DND-41 (cell line): ENCODE results near the gene HSPA1A.

Experiments
- ATAC-seq: fragments of 200-7000 bp; cut with Tn5 transposase; 3 replicates; pipeline ENCODE4 v1.9.1; 2021; ENCODE audit warnings: low read depth; ENCODE audit not compliant: insufficient read depth
- DNase-seq: peaks from one replicate; pipeline ENCODE4 v3.0.0-alpha.2; 2020
- H2AFZ ChIP-seq: 2 replicates; pipeline ENCODE4 v1.6.0; 2012; ENCODE audit warnings: low read depth, low read length
- H3K27ac ChIP-seq: 2 replicates; pipeline ENCODE4 v1.5.1; 2012; ENCODE audit warnings: low read length, inconsistent platforms
- H3K27me3 ChIP-seq: fragments of 200-600 bp; sonication (generic); 2 replicates; pipeline ENCODE4 v1.6.0; 2012; ENCODE audit warnings: low read length, mild to moderate bottlenecking, inconsistent platforms; ENCODE audit not compliant: insufficient read depth, poor library complexity
- H3K36me3 ChIP-seq: 2 replicates; pipeline ENCODE4 v1.5.1; 2012; ENCODE audit warnings: low read length, inconsistent platforms; ENCODE audit not compliant: insufficient read depth
- H3K4me1 ChIP-seq: 2 replicates; pipeline ENCODE4 v1.5.1; 2012; ENCODE audit warnings: mild to moderate bottlenecking, low read length; ENCODE audit not compliant: insufficient read depth
- H3K4me2 ChIP-seq: 2 replicates; pipeline ENCODE4 v1.6.0; 2012; ENCODE audit warnings: mild to moderate bottlenecking, moderate library complexity, low read length, inconsistent platforms; ENCODE audit not compliant: insufficient read depth
- H3K4me3 ChIP-seq, 2 experiments: fragments of 200-600 bp in 1 of 2; shearing (Covaris generic) in 1 of 2; 2 replicates each; pipeline ENCODE4 v1.5.1; 2012 to 2016; ENCODE audit warnings: inconsistent platforms in 2 of 2, low read length in 2 of 2, mild to moderate bottlenecking in 2 of 2, low read depth in 1 of 2, moderate library complexity in 1 of 2
- H3K79me2 ChIP-seq: 2 replicates; pipeline ENCODE4 v1.6.0; 2012; ENCODE audit warnings: low read length, inconsistent platforms; ENCODE audit not compliant: insufficient read depth
- H3K9ac ChIP-seq: 2 replicates; pipeline ENCODE4 v1.6.0; 2012; ENCODE audit warnings: low read depth, mild to moderate bottlenecking, inconsistent platforms, low read length, moderate library complexity
- H3K9me3 ChIP-seq: 2 replicates; pipeline ENCODE4 v1.5.1; 2012; ENCODE audit warnings: low read length, moderate library complexity, mild to moderate bottlenecking, inconsistent platforms; ENCODE audit not compliant: insufficient read depth, severe bottlenecking
- H4K20me1 ChIP-seq: 2 replicates; pipeline ENCODE4 v1.6.0; 2012; ENCODE audit warnings: low read length; ENCODE audit not compliant: insufficient read depth
- EZH2 ChIP-seq: IDR thresholded peaks from 3 replicates; pipeline ENCODE4 v1.6.1; 2012; ENCODE audit warnings: borderline replicate concordance, low read depth, mild to moderate bottlenecking, moderate library complexity, low read length, inconsistent platforms; ENCODE audit not compliant: severe bottlenecking
- TF ChIP-seq, protein P1 (sequence below): IDR thresholded peaks from 2 replicates; pipeline ENCODE4 v1.5.1; 2012; ENCODE audit warnings: borderline replicate concordance, low read length, moderate library complexity, mild to moderate bottlenecking; ENCODE audit not compliant: poor library complexity, severe bottlenecking; ENCODE audit errors: extremely low read depth

Gene HSPA1A

GRCh38 chr6:31858707-31859106 is 43.4 kb downstream of the HSPA1A start:
- Histone ChIP-seq H3K4me1 (peaks cover 19% of the 10 kb centered on the region), H3K27me3 (no peaks in the 10 kb centered on the region), H3K4me3 (no peak overlapping the region), H3K36me3 (peaks cover 15% of the 10 kb centered on the region), H3K27ac (no peak overlapping the region), H3K9ac (no peak overlapping the region), H3K9me3 (no peaks in the 10 kb centered on the region), H4K20me1 (no peaks in the 10 kb centered on the region), H3K4me2 (no peak overlapping the region), H2AFZ (no peak overlapping the region), H3K79me2 (peaks cover 11% of the 10 kb centered on the region)
- TF ChIP-seq, protein P1, sequence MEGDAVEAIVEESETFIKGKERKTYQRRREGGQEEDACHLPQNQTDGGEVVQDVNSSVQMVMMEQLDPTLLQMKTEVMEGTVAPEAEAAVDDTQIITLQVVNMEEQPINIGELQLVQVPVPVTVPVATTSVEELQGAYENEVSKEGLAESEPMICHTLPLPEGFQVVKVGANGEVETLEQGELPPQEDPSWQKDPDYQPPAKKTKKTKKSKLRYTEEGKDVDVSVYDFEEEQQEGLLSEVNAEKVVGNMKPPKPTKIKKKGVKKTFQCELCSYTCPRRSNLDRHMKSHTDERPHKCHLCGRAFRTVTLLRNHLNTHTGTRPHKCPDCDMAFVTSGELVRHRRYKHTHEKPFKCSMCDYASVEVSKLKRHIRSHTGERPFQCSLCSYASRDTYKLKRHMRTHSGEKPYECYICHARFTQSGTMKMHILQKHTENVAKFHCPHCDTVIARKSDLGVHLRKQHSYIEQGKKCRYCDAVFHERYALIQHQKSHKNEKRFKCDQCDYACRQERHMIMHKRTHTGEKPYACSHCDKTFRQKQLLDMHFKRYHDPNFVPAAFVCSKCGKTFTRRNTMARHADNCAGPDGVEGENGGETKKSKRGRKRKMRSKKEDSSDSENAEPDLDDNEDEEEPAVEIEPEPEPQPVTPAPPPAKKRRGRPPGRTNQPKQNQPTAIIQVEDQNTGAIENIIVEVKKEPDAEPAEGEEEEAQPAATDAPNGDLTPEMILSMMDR: no peak
- TF ChIP-seq EZH2: no peak
- no peak for ATAC-seq
- no peak for DNase-seq

DNA sequence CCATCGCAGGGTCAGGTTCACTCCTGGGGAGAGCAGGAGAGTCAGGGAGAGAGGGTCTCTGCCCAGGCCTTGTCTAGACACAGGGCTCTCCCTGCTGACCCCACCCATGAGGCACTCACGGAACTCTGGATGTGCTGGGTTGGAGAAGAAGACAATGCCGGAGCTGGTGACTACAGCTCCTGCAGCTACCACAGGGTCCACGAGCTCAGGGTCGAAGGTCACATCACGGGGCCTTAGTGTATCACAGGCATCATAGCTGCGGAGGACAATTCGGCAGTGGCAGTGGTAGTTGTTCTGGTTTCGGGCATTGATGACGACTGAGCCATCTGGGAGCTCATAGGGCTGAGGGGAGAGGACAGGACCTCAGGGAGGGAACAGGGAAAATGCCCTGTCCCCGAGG is 44.6 kb downstream of the HSPA1A start:
- no peak for ATAC-seq

DNA sequence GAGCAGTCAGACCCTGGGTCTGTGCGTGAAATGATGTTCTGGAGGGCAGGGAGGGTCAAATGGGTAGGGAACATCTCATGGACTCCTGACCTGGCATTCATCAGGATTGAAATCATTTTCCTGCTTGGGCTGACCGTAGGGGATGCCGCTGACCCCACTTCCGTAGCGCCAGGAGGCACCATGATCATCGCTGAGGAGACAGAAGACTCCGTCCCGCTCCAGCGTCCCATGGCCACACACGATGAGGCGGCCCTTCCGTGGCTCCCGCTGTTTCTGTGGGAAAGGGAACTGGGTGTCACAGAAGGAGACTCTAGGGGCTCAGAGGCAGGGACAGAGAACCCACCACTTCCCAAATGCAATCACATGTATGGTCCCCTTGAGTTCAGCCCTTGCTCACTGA is 45.0 kb downstream of the HSPA1A start:
- Histone ChIP-seq H3K27me3 (no peaks in the 10 kb centered on the region), H3K36me3 (peaks cover 15% of the 10 kb centered on the region), H2AFZ (no peak overlapping the region), H3K9me3 (no peaks in the 10 kb centered on the region), H3K4me3 (no peak overlapping the region), H3K4me1 (peaks cover 32% of the 10 kb centered on the region), H3K79me2 (peaks cover 11% of the 10 kb centered on the region), H3K27ac (no peak overlapping the region), H3K9ac (no peak overlapping the region), H3K4me2 (no peak overlapping the region), H4K20me1 (no peaks in the 10 kb centered on the region)
- ATAC-seq (no peak), DNase-seq (no peak)
- TF ChIP-seq, protein P1: no peak
- TF ChIP-seq EZH2: no peak

More for the DNA sequence above, 44.6 kb downstream of the HSPA1A start:
- Histone ChIP-seq H3K27me3 (no peaks in the 10 kb centered on the region), H3K27ac (no peak overlapping the region), H3K9ac (no peak overlapping the region), H3K36me3 (peaks cover 15% of the 10 kb centered on the region), H3K4me2 (no peak overlapping the region), H3K4me1 (peaks cover 30% of the 10 kb centered on the region), H3K79me2 (peaks cover 11% of the 10 kb centered on the region), H3K9me3 (no peaks in the 10 kb centered on the region), H3K4me3 (no peak overlapping the region), H2AFZ (no peak overlapping the region), H4K20me1 (no peaks in the 10 kb centered on the region)
- TF ChIP-seq, protein P1: no peak
- TF ChIP-seq EZH2: no peak
- no peak for DNase-seq

GRCh38 chr6:31861150-31861549 is 45.8 kb downstream of the HSPA1A start:
- no peak overlapping the region for H3K9ac ChIP-seq
- no peaks in the 10 kb centered on the region for H3K9me3 ChIP-seq

More at GRCh38 chr6:31861150-31861549, 45.8 kb downstream of the HSPA1A start:
- no peak for TF ChIP-seq EZH2
- TF ChIP-seq, protein P1: no peak
- no peak overlapping the region for H3K27ac ChIP-seq
- H3K4me1 ChIP-seq: peaks cover 34% of the 10 kb centered on the region
- peak overlapping the region; percentile 89; the same call in 1 of the 2 replicates for H3K4me2 ChIP-seq
- H3K27me3 ChIP-seq: no peaks in the 10 kb centered on the region
- H2AFZ ChIP-seq: no peak overlapping the region
- H4K20me1 ChIP-seq: no peaks in the 10 kb centered on the region
- peaks cover 11% of the 10 kb centered on the region for H3K79me2 ChIP-seq
- no peak for ATAC-seq
- H3K36me3 ChIP-seq: peaks cover 15% of the 10 kb centered on the region
- DNase-seq: no peak
- H3K4me3 ChIP-seq: no peak overlapping the region
